ENCODE measurements around the gene SURF6. TPM values are rescaled to one million over a fixed set of nuclear protein-coding genes. Genes with fewer than 3 reads are reported as not detected.
"Not testable (repeated sequence)": the region's sequence is repeated elsewhere in the genome, so short reads cannot be mapped to it uniquely, and the experiment has no call there.

The SURF6 gene
- total and polyA plus RNA-seq, 8 donors: 5.8 to 19.8 (median 9.8) TPM

DNA sequence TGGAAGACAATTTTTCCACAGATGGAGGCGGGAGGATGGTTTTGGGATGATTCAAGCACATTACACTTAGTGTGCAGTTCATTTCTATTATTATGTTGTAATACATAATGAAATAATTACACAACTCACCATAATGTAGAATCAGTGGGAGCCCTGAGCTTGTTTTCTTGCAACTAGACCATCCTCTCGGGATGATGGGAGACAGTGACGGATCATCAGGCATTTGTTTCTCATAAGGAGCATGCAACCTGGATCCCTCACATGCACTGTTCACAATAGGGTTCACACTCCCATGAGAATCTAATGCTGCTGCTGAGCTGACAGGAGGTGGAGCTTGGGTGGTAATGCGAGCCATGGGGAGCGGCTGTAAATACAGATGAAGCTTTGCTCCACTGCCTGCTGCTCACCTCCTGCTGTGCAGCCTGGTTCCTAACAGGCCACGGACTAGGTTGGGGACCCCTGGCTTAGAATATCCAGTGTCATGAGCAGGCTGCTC is 41.8 kb upstream of the SURF6 start:
- FAIRE-seq (no peak), DNase-seq (peak in 1 of 6 donors; percentile 28), ATAC-seq (no peak)
- no peak overlapping the region for H3K4me3 ChIP-seq
- WGBS, 2 donors: 61 to 64% methylated on average over 6 of the region's 6 CpGs
- no peak overlapping the region for H3K27ac ChIP-seq
- H3K27me3 ChIP-seq: no peaks in the 10 kb centered on the region
- intact Hi-C loops (cut with DNase I): no loop called here
- TF ChIP-seq, protein P1, sequence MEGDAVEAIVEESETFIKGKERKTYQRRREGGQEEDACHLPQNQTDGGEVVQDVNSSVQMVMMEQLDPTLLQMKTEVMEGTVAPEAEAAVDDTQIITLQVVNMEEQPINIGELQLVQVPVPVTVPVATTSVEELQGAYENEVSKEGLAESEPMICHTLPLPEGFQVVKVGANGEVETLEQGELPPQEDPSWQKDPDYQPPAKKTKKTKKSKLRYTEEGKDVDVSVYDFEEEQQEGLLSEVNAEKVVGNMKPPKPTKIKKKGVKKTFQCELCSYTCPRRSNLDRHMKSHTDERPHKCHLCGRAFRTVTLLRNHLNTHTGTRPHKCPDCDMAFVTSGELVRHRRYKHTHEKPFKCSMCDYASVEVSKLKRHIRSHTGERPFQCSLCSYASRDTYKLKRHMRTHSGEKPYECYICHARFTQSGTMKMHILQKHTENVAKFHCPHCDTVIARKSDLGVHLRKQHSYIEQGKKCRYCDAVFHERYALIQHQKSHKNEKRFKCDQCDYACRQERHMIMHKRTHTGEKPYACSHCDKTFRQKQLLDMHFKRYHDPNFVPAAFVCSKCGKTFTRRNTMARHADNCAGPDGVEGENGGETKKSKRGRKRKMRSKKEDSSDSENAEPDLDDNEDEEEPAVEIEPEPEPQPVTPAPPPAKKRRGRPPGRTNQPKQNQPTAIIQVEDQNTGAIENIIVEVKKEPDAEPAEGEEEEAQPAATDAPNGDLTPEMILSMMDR (IDR thresholded peaks at IDR 0.05): no peak
- H3K9me3 ChIP-seq: no peaks in the 10 kb centered on the region
- peaks cover 4 to 23% (median 11%) of the 10 kb centered on the region in 3 donors for H3K4me1 ChIP-seq
- no peaks in the 10 kb centered on the region for H3K36me3 ChIP-seq

DNA sequence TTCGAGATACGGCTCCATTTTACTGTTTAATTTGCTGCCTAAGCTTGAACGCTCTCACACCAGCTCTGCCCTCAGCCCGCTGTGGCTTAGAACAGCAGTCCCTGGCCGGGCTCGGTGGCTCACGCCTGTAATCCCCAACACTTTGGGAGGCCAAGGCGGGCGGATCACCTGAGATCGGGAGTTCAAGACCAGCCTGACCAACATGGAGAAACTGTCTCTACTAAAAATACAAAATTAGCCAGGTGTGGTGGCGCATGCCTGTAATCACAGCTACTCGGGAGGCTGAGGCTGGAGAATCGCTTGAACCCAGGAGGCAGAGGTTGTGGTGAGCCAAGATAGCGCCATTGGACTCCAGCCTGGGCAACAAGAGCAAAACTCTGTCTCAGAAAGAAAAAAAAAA is 41.3 kb upstream of the SURF6 start:
- FAIRE-seq; H3K27ac ChIP-seq; H3K9me3 ChIP-seq; H3K36me3 ChIP-seq; H3K4me3 ChIP-seq; intact Hi-C loops (cut with DNase I); ATAC-seq; H3K27me3 ChIP-seq: not testable (repeated sequence)
- peaks cover 9 to 28% (median 13%) of the 10 kb centered on the region in 3 donors for H3K4me1 ChIP-seq
- DNase-seq: peak in 1 of 6 donors; percentile 19
- 83 to 86% methylated on average over 14 of the region's 14 CpGs for WGBS, 2 donors

DNA sequence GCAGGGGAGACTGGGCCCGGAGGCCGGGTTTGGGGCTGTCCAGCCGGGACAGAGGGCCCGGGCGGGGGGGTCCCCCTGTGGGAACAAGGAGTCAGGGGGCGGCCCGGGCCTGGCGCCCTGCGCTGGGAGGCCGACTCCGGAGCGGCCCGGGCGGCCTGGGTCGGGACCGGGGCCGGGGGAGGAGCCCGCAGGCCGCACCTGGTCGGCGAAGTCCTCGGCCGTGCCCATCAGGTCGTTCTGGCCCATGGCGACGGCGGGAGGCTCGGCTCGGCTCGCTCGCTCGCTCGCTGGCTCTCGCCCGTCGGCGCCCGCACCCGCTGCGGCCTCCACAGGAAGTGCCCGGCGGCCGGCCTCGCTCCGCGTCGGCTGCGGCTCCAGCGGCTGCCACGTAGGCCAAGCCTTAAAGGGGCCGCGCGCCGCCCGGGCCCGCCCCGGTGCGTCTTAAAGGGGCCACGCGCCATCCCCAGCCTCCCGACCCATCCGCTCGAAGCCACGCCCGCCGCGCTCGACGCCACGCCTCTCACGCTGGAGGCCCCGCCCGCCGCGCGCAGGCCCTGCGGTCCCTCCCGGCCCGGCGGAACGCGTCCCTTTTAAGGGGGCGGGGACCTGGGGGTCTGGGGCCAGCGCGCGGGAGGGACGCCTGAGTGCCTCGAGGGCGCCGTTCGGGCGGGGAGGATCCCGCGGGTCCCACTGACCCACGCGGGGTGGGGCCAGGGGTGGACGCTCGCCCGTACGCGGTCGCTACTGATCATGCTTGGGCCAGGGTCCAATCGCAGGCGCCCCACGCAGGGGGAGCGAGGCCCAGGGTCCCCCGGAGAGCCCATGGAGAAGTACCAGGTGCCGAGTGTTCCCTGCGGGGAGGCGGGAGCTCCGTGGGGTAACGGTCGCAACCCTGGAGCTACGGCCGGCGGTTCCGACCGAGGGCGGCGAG is 40.0 kb upstream of the SURF6 start, which contains the start of the genes STKLD1 and SURF4:
STKLD1 (plus strand) TSS at position 643 of the 931 bp plus-strand sequence; CDS start at position 751, 108 bp downstream.
SURF4 (minus strand) TSS at position 337 of the 931 bp plus-strand sequence; CDS start at position 246, 91 bp downstream.
- peaks cover 22 to 41% (median 26%) of the 10 kb centered on the region in 3 donors for H3K4me1 ChIP-seq
- DNase-seq (peak; percentile 94 to 99 (median 98)), ATAC-seq (peak; percentile 92 to 94 (median 92)), FAIRE-seq (no peak)
- H3K27me3 ChIP-seq: no peaks in the 10 kb centered on the region
- 0% methylated on average over 86 to 120 of the region's 120 CpGs for WGBS, 2 donors
- H3K27ac ChIP-seq: peak within 1 kb of the TSS; percentile 93 to 98 (median 95)
- peak within 1 kb of the TSS; percentile 75 to 100 (median 98) for H3K4me3 ChIP-seq
- TF ChIP-seq, protein P1 (IDR thresholded peaks at IDR 0.05): no peak
- H3K36me3 ChIP-seq: no peaks in the 10 kb centered on the region
- H3K9me3 ChIP-seq: no peaks in the 10 kb centered on the region
- intact Hi-C loops (cut with DNase I): no loop called here

DNA sequence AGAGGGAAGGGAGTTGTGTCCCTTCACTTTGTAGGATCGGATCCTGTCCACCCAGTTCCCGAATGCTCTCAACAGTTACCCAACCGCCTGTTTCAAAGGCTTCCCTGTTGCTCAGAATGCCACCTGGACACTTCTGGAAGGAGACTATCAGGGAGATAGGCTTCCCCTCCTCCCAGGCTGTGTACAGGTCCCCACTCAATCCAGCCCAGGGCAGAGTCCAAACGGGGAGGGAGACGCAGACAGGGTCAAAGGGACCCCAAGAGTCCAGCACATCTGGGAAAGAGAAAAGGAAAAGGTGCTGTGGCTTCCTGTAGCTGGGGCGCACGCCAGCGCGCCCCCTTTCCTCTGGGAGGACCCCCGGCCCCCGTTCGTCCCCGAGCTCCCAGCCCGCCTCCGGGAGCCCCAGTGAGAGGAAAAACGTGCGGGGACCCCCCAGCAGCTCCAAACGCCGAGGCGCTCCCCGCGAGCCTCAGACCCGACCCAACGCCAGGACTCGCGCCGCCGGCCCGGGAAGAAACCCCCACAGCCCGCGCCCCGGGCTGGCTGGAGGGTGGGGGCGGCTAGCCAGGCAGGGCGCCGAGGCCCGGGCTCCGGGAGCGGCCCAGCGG is 39.2 kb upstream of the SURF6 start:
- no peaks in the 10 kb centered on the region for H3K9me3 ChIP-seq
- TF ChIP-seq, protein P1 (IDR thresholded peaks at IDR 0.05): no peak
- DNase-seq: peak in 5 of 6 donors; percentile 50 to 82 (median 56)
- H3K36me3 ChIP-seq: no peaks in the 10 kb centered on the region
- intact Hi-C loops (cut with DNase I): no loop called here
- H3K4me1 ChIP-seq: peaks cover 23 to 49% (median 33%) of the 10 kb centered on the region in 3 donors
- peak overlapping the region; percentile 75 to 100 (median 98) for H3K4me3 ChIP-seq
- no peaks in the 10 kb centered on the region for H3K27me3 ChIP-seq
- H3K27ac ChIP-seq: peak overlapping the region; percentile 93 to 98 (median 95)
- WGBS, 2 donors: 0 to 1% methylated on average over 27 to 39 of the region's 39 CpGs
- FAIRE-seq: no peak
- peak; percentile 19 to 42 (median 41) for ATAC-seq

DNA sequence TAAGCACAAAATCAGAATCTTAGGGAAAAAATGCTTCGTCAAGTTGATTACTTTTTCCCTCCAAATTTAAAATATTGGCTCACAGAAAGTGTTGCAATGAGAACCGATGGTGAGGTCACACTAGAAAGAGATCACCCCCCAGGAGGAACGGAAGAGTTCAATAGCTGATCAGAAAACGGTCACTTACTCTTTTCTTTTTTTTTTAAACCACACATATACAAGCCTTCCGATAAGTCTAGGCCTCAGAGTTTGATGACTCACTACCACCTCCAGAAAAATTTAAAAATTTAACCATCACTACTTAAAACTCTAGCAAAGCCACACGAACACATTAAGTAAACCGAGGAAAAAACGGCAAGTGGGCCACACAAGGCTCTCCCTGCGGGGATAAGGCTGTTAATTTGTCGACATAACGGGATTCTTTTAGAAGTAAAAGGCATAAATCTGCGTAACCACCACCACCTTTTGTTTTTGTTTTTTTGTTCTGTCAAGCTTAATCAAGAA is 38.7 kb upstream of the SURF6 start:
- ATAC-seq (no peak), FAIRE-seq (no peak), DNase-seq (no peak)
- TF ChIP-seq, protein P1 (IDR thresholded peaks at IDR 0.05): no peak
- intact Hi-C loops (cut with DNase I): no loop called here
- peak overlapping the region; percentile 75 to 100 (median 98) for H3K4me3 ChIP-seq
- WGBS, 2 donors: 6 to 8% methylated on average over 12 of the region's 12 CpGs
- H3K4me1 ChIP-seq: peaks cover 29 to 54% (median 33%) of the 10 kb centered on the region in 3 donors
- H3K27ac ChIP-seq: peak overlapping the region; percentile 93 to 98 (median 95)
- no peaks in the 10 kb centered on the region for H3K9me3 ChIP-seq
- no peaks in the 10 kb centered on the region for H3K36me3 ChIP-seq
- H3K27me3 ChIP-seq: no peaks in the 10 kb centered on the region

Measured in pancreas (tissue), 10 donors.